ENCODE data around the gene SEC14L1.

DNA sequence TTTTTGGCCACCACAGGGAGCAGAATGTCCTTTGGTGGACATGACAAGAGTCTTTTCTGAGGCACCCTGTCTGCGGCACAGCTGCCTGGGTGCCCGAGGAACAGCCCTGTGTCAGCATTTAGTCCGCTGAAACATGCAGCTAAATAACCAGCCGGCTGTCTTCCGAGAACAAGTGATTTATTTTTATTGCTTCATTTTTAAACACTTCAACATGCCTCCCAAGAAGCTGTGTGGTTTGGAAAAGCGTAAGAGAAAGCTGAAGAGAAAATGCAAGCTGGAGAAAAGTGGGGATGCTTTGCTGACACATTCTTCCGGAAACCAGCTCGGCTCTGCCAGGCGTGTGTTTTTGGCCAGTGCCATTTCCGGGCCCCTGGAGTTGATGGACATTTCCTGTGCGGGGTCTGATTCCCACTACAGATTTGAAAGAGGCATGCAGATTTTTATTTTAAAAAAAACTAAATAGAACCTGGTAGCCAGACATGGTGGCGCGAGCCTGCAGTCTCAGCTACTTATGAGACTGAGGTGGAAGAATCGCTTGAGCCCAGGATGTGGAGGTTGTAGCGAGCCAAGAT is 94.7 kb downstream of the SEC14L1 start:
- TF ChIP-seq ESRRA (IDR thresholded peaks at IDR 0.05; ENCODE audit: borderline replicate concordance, low read length) (no peak), POLR2A (IDR thresholded peaks at IDR 0.05; ENCODE audit: low read length) (no peak), RAD21 (conservative IDR thresholded peaks at IDR 0.05 in 1 of 2, IDR thresholded peaks at IDR 0.05 in 1 of 2) (no peak), EP300 (IDR thresholded peaks at IDR 0.05) (no peak), CBX8 (IDR thresholded peaks at IDR 0.05) (no peak), FOXS1 (CRISPR knock-in tag; IDR thresholded peaks at IDR 0.05) (no peak), MYC (IDR thresholded peaks at IDR 0.05; ENCODE audit: borderline replicate concordance, low read length) (no peak)
- TF ChIP-seq, protein P1, sequence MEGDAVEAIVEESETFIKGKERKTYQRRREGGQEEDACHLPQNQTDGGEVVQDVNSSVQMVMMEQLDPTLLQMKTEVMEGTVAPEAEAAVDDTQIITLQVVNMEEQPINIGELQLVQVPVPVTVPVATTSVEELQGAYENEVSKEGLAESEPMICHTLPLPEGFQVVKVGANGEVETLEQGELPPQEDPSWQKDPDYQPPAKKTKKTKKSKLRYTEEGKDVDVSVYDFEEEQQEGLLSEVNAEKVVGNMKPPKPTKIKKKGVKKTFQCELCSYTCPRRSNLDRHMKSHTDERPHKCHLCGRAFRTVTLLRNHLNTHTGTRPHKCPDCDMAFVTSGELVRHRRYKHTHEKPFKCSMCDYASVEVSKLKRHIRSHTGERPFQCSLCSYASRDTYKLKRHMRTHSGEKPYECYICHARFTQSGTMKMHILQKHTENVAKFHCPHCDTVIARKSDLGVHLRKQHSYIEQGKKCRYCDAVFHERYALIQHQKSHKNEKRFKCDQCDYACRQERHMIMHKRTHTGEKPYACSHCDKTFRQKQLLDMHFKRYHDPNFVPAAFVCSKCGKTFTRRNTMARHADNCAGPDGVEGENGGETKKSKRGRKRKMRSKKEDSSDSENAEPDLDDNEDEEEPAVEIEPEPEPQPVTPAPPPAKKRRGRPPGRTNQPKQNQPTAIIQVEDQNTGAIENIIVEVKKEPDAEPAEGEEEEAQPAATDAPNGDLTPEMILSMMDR (IDR thresholded peaks at IDR 0.05) = no peak

Measured in A549 (cell line).